CD4-positive, alpha-beta T cell treated with Interleukin-6 for 4 hours (primary cell): ENCODE results near the gene SNX7.

Experiments
- DNase-seq: peaks from one replicate; pipeline ENCODE4 v3.0.0-alpha.2; 2020; ENCODE audit warnings: mixed read lengths

The SNX7 gene

GRCh38 chr1:98661544-98662355 lies at the start of gene SNX7:
Gene SNX7, plus strand, starts transcription at chr1:98661721. Its CDS starts 11 bp downstream, at chr1:98661732.
- DNase-seq: peak; percentile 4

DNA sequence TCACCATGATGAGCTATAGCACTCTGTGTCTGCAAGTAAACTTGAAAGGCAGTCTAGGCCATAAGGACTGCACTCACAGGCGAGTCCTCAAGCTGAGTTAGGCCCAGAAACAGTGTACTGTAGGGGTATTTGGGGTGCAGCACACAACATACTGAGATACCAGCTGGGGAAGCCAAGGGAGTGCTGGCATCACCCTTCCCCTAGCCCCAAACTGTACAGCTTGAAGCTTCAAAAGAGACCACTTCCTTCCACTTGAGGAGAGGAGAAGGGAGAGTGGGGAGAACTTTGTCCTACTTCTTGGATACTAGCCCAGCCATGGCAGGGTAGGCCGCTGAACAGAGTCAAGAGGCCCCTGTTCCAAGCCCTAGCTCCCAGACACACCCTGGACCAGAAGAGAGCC lies 24.2 kb upstream of the SNX7 start:
- no peak for DNase-seq

- DNase-seq: no peak
These were observed 23.3 kb upstream of the SNX7 start for GRCh38 chr1:98638185-98638584.

GRCh38 chr1:98644510-98644909 lies 17.0 kb upstream of the SNX7 start:
- DNase-seq: no peak

GRCh38 chr1:98651116-98651632 lies 10.3 kb upstream of the SNX7 start:
- DNase-seq: no peak

DNA sequence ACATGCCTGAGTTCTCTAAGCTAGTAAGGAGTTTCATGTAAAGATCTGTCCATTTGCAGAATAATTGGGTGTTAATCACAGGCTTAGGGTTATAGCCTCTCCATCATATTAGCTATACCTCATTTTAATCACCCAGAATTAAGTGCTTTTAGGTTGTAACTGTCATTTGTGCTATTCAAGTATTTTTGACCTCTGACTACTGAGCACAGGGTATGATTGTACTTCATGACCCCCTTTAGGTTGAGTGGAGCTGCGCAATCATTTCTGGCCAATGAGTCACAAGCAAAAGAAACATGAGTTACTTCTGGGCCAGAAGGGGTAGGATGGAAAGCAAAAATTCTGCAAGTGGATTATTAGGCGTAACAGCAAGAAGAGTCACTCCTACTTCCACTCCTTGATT lies 8.4 kb upstream of the SNX7 start:
- no peak for DNase-seq

DNA sequence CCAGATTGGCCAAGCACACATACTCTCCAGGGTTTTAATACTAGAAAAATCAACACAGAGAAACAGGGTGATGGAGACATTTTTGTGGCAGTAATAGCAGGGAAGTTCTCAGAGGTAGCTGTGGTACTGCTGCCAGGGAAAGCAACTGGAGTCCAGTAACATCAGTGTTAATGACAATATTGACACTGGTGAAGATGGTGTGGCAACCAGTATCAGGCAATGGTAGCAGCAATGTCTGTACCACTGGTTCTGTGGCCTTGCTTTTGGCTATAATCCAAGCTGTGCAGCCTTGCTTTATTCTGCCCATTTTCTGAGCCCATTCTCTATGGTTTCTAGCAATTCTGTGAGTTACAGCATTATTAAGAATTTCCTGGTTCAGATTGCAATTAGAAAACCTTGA lies 1.6 kb upstream of the SNX7 start:
- no peak for DNase-seq

- no peak for DNase-seq
These were observed 479 bp upstream of the SNX7 start for GRCh38 chr1:98660940-98661543.

DNA sequence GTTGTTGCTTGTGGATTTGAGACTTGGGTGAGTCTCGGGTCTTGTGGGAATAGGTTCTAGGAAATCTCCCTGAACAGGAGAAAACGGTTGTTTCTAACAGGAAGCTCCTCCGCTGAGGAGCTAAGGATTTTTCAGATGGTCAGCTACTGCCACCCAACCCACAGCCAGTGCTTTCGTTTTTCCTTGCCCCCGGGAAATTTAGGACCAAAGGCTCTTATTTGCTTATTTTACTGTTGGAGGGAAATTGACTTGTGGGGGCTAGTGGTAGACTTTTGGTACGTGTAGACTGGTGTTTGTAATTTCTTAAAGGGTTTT lies 792 bp downstream of the SNX7 start:
- no peak for DNase-seq

DNA sequence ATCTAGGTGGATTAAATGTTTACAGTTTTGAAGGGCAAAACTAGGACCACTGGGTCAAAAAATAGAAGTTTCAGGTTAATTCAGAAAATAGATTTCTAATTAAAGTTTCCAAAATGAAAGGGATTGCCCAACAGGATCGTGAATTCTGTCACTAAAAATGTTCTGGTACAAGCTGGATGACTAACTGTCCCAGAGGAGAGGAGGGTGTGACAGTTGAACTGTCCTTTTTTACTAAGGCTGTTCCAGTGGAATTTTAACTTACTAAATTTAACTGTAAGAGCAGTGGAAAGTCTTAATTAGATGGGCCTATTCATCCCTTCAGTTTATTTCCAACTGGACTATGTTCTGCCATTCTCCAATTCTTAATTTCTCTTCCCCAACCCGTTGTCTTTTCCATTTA lies 7.2 kb downstream of the SNX7 start:
- no peak for DNase-seq

DNA sequence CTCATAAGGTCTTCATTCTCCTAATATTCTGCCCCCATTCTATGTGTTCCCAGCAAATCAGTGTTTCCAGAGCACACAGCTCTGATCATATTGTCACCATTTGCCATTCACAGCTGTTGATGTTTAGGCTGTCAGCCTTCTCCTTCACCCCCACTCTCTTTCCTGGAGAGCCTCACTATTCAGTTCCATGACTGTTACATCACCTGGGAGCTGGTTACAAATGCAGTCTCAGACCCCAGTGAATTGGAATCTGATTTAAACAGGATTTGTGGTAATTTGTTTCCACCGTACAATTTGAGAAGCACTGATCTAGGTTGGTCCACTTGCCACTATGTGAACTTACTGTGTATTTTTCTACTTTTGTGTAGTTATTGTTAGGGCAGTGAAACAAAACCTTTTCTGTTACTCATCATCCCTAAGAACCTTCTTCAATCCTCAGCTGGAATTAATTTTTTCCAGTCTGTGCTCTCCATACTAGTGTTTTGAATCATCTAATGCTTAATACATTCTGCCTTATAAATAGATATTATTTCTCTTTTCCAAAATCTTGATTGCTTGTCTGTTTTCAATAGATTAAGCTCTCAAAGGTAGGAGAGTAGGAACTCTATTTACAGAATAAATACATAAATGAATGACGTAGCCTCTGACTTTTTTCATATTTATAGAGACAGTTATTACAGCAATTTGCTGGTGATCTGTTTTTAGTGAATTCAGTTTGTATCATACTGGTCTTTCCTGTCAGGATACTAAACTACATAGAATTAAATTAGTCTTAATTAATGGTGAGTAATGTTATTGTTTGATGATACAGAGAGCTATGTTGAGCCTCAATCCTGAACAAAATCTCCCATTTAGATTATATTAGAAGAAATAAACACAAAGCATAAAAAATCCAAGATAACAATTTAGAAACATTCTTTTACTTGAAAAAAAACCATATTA lies 8.1 kb downstream of the SNX7 start:
- DNase-seq: no peak

- DNase-seq: no peak
These were observed 10.7 kb downstream of the SNX7 start for GRCh38 chr1:98672189-98672588.

- no peak for DNase-seq
These were observed 12.7 kb downstream of the SNX7 start for GRCh38 chr1:98674075-98674781.

- no peak for DNase-seq
These were observed 13.8 kb downstream of the SNX7 start for GRCh38 chr1:98675282-98675681.

GRCh38 chr1:98677288-98677687 lies 15.8 kb downstream of the SNX7 start:
- no peak for DNase-seq

GRCh38 chr1:98681812-98682211 lies 20.3 kb downstream of the SNX7 start:
- DNase-seq: no peak

- no peak for DNase-seq
These were observed 26.7 kb downstream of the SNX7 start for GRCh38 chr1:98688110-98688739.

GRCh38 chr1:98690576-98690975 lies 29.1 kb downstream of the SNX7 start:
- DNase-seq: no peak

GRCh38 chr1:98692482-98692881 lies 31.0 kb downstream of the SNX7 start:
- DNase-seq: no peak

DNA sequence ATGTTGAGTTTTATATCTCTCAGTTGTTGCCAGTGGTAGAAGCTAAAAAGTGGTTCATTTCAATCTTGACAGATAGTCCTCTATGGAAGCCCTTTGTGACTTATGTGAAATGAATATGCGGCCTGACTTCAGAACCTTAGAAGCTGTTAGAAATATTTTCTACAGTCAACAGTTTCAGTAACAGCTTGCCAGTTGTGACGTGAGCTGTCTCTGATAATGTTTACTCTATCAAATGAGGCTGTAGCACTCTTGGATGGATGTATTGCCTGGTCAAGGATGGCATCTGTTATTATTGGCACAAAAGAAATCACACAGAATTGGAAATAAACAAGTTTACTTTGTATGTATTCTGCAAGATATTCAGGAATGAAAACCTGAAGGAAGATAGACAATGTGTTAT lies 31.9 kb downstream of the SNX7 start:
- no peak for DNase-seq

DNA sequence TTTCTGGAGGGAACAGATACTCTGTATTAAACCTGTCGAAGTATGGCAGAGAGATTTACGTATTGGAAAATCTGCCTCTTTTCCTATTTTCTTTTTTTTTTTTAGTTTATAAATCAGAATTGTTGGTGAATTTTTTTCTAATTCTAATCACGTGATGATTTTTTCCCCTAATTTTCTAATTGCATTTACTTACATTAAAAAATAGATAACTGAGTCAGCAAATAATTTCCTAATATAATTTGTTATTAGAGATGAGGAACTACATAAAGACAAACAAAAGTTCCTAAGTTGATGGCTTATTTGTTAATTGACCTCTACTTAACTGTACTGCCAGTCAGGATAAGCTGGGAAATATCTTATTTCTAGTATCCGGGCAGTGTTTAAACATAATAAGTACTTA lies 34.6 kb downstream of the SNX7 start:
- DNase-seq: no peak

- no peak for DNase-seq
These were observed 36.3 kb downstream of the SNX7 start for GRCh38 chr1:98697781-98698180.
